Measurements from ENCODE around the gene PRKCSH.

PRKCSH gene

GRCh38 chr19:11475861-11476260 lies 40.4 kb downstream of the PRKCSH start:
- no peak overlapping the region for H4K8ac ChIP-seq (ENCODE audit: low read depth, low read length)
- no peak overlapping the region for H3K23ac ChIP-seq (ENCODE audit: low read depth, low read length, poor library complexity)
- no peak overlapping the region for H4K91ac ChIP-seq (ENCODE audit: low read depth, low read length, poor library complexity)
- no peak overlapping the region for H2BK12ac ChIP-seq (ENCODE audit: low read length)
- H3K9ac ChIP-seq (ENCODE audit: low read depth, low read length, poor library complexity) = no peak overlapping the region
- no peak for DNase-seq (ENCODE audit: low spot score)
- peaks cover 0 to 71% of the 10 kb centered on the region in 2 donors for H3K36me3 ChIP-seq (replicated peaks in 1 of 2; ENCODE audit: control insufficient read depth in 2 of 2, insufficient read depth in 2 of 2, low read length in 2 of 2)
- H3K9me3 ChIP-seq (replicated peaks in 1 of 2; ENCODE audit: control insufficient read depth in 2 of 2, insufficient read depth in 1 of 2, low read depth in 1 of 2, low read length in 2 of 2) = no peaks in the 10 kb centered on the region
- no peak overlapping the region for H3K18ac ChIP-seq (ENCODE audit: low read length)
- no peak overlapping the region for H3K4me2 ChIP-seq (ENCODE audit: insufficient read depth, low read length, poor library complexity, severe bottlenecking)
- no peak overlapping the region for H3K27ac ChIP-seq (replicated peaks; ENCODE audit: low read length)
- no peak overlapping the region for H2AK5ac ChIP-seq (ENCODE audit: low read depth, low read length)
- peaks cover 0 to 24% (median 8%) of the 10 kb centered on the region in 3 experiments for H3K27me3 ChIP-seq (ENCODE audit: control insufficient read depth in 3 of 3, insufficient read depth in 3 of 3, low read depth in 1 of 3, low read length in 3 of 3)
- H2BK120ac ChIP-seq (ENCODE audit: low read depth, low read length) = no peak overlapping the region
- H2BK5ac ChIP-seq (ENCODE audit: low read length) = no peak overlapping the region
- no peak overlapping the region for H2AFZ ChIP-seq (ENCODE audit: low read length)
- WGBS, 2 donors (ENCODE audit: extremely low coverage in 2 of 2, insufficient read length in 2 of 2, insufficient replicate concordance in 1 of 2) = no CpG with 5 or more reads among the region's 8 CpGs
- no peak overlapping the region for H2BK15ac ChIP-seq (ENCODE audit: low read length)
- H3K14ac ChIP-seq (ENCODE audit: low read length) = no peak overlapping the region
- no peak overlapping the region for H3K4me3 ChIP-seq (ENCODE audit: low read length in 2 of 2)
- no peak overlapping the region for H3K4ac ChIP-seq (ENCODE audit: low read length)
- H3K4me1 ChIP-seq (ENCODE audit: control insufficient read depth in 2 of 2, insufficient read depth in 1 of 2, low read depth in 1 of 2, low read length in 2 of 2) = peaks cover 0 to 5% of the 10 kb centered on the region in 2 donors
- no peaks in the 10 kb centered on the region for H3K79me1 ChIP-seq (ENCODE audit: low read depth, low read length)

DNA sequence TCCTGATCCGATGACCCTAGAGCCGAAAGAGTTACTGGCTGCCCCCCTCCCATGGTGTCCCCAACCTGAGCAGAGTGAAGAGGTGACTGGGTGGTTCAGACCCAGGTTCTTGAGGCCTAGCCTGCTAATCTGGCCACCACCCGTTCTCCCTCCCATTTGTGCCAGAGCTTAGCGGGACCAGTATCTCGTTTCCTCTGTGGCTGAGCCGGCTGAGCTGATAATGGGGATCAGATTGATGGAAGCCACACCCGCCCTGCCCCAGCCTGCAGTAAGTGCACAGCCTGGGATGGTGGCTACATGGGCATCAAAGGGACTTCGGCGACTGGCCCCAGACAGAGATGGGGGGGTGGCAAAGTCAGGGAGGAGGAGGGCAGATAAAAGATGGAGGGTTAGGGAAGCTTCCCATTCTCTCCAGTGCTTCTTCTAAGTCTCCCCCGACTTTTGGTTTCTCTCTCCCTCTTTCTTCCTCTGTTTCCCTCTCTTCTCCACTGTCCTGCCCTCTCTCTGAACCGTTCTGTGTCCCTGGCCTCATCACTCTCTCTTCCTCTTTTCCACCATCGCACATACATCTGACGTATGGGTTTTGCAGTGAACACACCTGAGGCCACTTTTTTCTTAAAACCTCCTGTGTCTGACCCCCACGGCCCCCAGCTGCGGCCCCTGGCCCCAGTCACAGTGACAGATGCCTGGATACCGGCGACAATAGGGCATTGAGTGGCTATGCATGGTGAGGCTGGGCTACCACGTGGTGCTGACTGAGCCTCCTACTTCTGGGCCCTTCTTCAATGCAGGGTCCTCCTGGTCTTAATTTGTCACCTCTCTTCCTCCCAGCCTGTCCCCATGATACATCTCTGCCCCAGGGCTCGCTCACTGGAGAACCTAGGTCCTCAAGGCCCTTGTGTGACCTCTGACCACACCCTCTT lies 43.0 kb downstream of the PRKCSH start:
- peak overlapping the region; percentile 71 for H2AK5ac ChIP-seq (ENCODE audit: low read depth, low read length)
- peak overlapping the region; percentile 15 to 90 for H3K4me3 ChIP-seq (ENCODE audit: low read length in 2 of 2)
- no CpG with 5 or more reads among the region's 19 CpGs for WGBS, 2 donors (ENCODE audit: extremely low coverage in 2 of 2, insufficient read length in 2 of 2, insufficient replicate concordance in 1 of 2)
- H3K27ac ChIP-seq (replicated peaks; ENCODE audit: low read length) = no peak overlapping the region
- peaks cover 0 to 41% (median 16%) of the 10 kb centered on the region in 3 experiments for H3K27me3 ChIP-seq (ENCODE audit: control insufficient read depth in 3 of 3, insufficient read depth in 3 of 3, low read depth in 1 of 3, low read length in 3 of 3)
- H3K9me3 ChIP-seq (replicated peaks in 1 of 2; ENCODE audit: control insufficient read depth in 2 of 2, insufficient read depth in 1 of 2, low read depth in 1 of 2, low read length in 2 of 2) = peaks cover 0 to 4% of the 10 kb centered on the region in 2 donors
- peaks cover 0 to 55% of the 10 kb centered on the region in 2 donors for H3K36me3 ChIP-seq (replicated peaks in 1 of 2; ENCODE audit: control insufficient read depth in 2 of 2, insufficient read depth in 2 of 2, low read length in 2 of 2)
- H3K18ac ChIP-seq (ENCODE audit: low read length) = no peak overlapping the region
- peak overlapping the region; percentile 65 for H2BK15ac ChIP-seq (ENCODE audit: low read length)
- no peak overlapping the region for H3K4me2 ChIP-seq (ENCODE audit: insufficient read depth, low read length, poor library complexity, severe bottlenecking)
- H2BK5ac ChIP-seq (ENCODE audit: low read length) = no peak overlapping the region
- H4K91ac ChIP-seq (ENCODE audit: low read depth, low read length, poor library complexity) = no peak overlapping the region
- no peak overlapping the region for H4K8ac ChIP-seq (ENCODE audit: low read depth, low read length)
- H3K4ac ChIP-seq (ENCODE audit: low read length) = no peak overlapping the region
- H3K23ac ChIP-seq (ENCODE audit: low read depth, low read length, poor library complexity) = no peak overlapping the region
- peaks cover 0 to 5% of the 10 kb centered on the region in 2 donors for H3K4me1 ChIP-seq (ENCODE audit: control insufficient read depth in 2 of 2, insufficient read depth in 1 of 2, low read depth in 1 of 2, low read length in 2 of 2)
- no peak overlapping the region for H3K14ac ChIP-seq (ENCODE audit: low read length)
- H3K9ac ChIP-seq (ENCODE audit: low read depth, low read length, poor library complexity) = peak overlapping the region; percentile 13
- peak overlapping the region; percentile 81 for H2BK12ac ChIP-seq (ENCODE audit: low read length)
- H2BK120ac ChIP-seq (ENCODE audit: low read depth, low read length) = no peak overlapping the region
- H2AFZ ChIP-seq (ENCODE audit: low read length) = no peak overlapping the region
- DNase-seq (ENCODE audit: low spot score) = no peak
- H3K79me1 ChIP-seq (ENCODE audit: low read depth, low read length) = no peaks in the 10 kb centered on the region

DNA sequence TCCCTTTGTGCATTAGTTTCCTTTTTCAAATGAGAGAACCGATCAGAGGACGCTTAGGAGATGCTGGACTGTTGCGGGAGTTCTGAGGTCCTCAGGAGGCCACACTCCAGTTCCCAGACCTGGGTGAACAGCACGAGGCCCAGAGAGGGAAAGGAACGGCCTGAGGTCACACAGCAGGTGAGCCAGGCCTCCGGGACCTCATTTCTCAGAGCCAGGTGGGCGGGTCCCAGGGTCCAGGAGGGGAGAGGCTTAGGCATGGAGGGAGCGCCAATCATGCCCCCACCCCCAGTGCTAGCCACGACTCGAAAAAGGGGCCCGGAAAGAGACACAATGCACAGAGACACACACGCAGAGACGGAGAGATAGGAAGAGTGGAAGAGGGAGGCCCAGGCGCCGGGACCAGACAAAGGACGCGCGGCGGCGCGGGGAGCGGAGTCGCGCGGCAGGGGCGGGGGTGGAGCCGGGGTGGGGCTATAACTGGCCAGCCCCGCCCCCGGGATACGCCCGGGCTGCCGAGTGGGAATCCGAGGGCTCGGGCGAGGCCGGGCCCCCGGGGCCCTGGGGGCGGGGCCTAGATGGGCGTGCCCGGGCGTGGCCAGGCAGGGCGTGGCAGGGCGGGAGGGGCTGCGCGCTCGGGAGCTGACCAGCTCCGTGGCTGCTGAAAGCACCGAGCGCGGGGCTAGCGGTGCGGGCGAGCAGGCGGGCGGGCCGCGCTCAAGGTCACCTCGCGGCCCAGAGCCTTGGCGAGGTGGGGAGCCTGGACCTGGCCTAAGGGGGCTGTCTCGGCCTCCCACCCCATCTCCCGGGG lies 43.9 kb downstream of the PRKCSH start:
- H2BK5ac ChIP-seq (ENCODE audit: low read length) = no peak overlapping the region
- H3K14ac ChIP-seq (ENCODE audit: low read length) = no peak overlapping the region
- H3K9ac ChIP-seq (ENCODE audit: low read depth, low read length, poor library complexity) = no peak overlapping the region
- peak overlapping the region; percentile 38 for H3K4me2 ChIP-seq (ENCODE audit: insufficient read depth, low read length, poor library complexity, severe bottlenecking)
- H2BK15ac ChIP-seq (ENCODE audit: low read length) = peak overlapping the region; percentile 65
- no peak overlapping the region for H3K18ac ChIP-seq (ENCODE audit: low read length)
- peak overlapping the region; percentile 81 for H2BK12ac ChIP-seq (ENCODE audit: low read length)
- H3K9me3 ChIP-seq (replicated peaks in 1 of 2; ENCODE audit: control insufficient read depth in 2 of 2, insufficient read depth in 1 of 2, low read depth in 1 of 2, low read length in 2 of 2) = peaks cover 0 to 4% of the 10 kb centered on the region in 2 donors
- no peak overlapping the region for H4K8ac ChIP-seq (ENCODE audit: low read depth, low read length)
- peaks cover 0 to 5% of the 10 kb centered on the region in 2 donors for H3K4me1 ChIP-seq (ENCODE audit: control insufficient read depth in 2 of 2, insufficient read depth in 1 of 2, low read depth in 1 of 2, low read length in 2 of 2)
- peak overlapping the region; percentile 26 to 90 for H3K4me3 ChIP-seq (ENCODE audit: low read length in 2 of 2)
- peaks cover 0 to 41% (median 16%) of the 10 kb centered on the region in 3 experiments for H3K27me3 ChIP-seq (ENCODE audit: control insufficient read depth in 3 of 3, insufficient read depth in 3 of 3, low read depth in 1 of 3, low read length in 3 of 3)
- H3K4ac ChIP-seq (ENCODE audit: low read length) = no peak overlapping the region
- peak; percentile 50 for DNase-seq (ENCODE audit: low spot score)
- peak overlapping the region; percentile 71 for H2AK5ac ChIP-seq (ENCODE audit: low read depth, low read length)
- H3K36me3 ChIP-seq (replicated peaks in 1 of 2; ENCODE audit: control insufficient read depth in 2 of 2, insufficient read depth in 2 of 2, low read length in 2 of 2) = peaks cover 0 to 46% of the 10 kb centered on the region in 2 donors
- peak overlapping the region; percentile 36 for H3K23ac ChIP-seq (ENCODE audit: low read depth, low read length, poor library complexity)
- WGBS, 2 donors (ENCODE audit: extremely low coverage in 2 of 2, insufficient read length in 2 of 2, insufficient replicate concordance in 1 of 2) = no CpG with 5 or more reads among the region's 62 CpGs
- no peak overlapping the region for H3K27ac ChIP-seq (replicated peaks; ENCODE audit: low read length)
- H2BK120ac ChIP-seq (ENCODE audit: low read depth, low read length) = no peak overlapping the region
- peak overlapping the region; percentile 83 for H2AFZ ChIP-seq (ENCODE audit: low read length)
- H4K91ac ChIP-seq (ENCODE audit: low read depth, low read length, poor library complexity) = no peak overlapping the region
- no peaks in the 10 kb centered on the region for H3K79me1 ChIP-seq (ENCODE audit: low read depth, low read length)
